Measurements from ENCODE around the gene SOAT2. TPM values are rescaled to one million over a fixed set of nuclear protein-coding genes. Genes with fewer than 3 reads are reported as not detected.
A peak's percentile ranks its signal among the peaks of the same experiment; 100 is the strongest.

SOAT2 gene
- total RNA-seq, 1 donor from 2014 or later = not detected

DNA sequence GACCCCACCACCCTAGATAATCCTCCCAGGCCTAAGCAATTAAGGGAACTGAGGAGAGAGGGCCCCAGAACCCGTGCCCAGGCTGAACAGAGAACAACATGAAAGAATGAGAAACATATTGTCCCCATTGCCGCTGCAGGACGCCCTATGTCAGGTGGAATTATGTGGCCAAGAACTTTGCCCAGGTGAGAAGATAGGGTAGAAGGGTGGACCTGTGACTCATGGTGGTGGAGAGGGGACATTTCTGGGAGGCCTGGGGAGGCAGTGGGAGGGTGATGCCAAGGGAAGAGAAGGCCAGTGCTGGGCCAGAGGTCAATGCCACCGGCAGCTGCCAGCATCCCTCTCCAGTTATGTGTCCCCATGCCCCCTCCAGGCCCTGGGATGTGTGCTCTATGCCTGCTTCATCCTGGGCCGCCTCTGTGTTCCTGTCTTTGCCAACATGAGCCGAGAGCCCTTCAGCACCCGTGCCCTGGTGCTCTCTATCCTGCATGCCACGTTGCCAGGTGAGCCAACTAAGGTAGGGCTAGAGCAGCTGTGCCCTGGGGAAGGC lies 15.5 kb downstream of the SOAT2 start:
- Mint-ChIP-seq H3K27me3 (ENCODE audit: unreplicated experiment) (peaks cover 9% of the 10 kb centered on the region), H3K9me3 (ENCODE audit: unreplicated experiment) (no peaks in the 10 kb centered on the region), H3K4me3 (ENCODE audit: unreplicated experiment) (no peak overlapping the region), H3K4me1 (ENCODE audit: unreplicated experiment) (no peaks in the 10 kb centered on the region), H3K27ac (ENCODE audit: unreplicated experiment) (no peak overlapping the region), H3K36me3 (ENCODE audit: low read depth, unreplicated experiment) (no peaks in the 10 kb centered on the region)
- no peak for DNase-seq (ENCODE audit: low spot score)
- no peak for TF ChIP-seq CTCF (IDR thresholded peaks at IDR 0.05; ENCODE audit: unreplicated experiment)

DNA sequence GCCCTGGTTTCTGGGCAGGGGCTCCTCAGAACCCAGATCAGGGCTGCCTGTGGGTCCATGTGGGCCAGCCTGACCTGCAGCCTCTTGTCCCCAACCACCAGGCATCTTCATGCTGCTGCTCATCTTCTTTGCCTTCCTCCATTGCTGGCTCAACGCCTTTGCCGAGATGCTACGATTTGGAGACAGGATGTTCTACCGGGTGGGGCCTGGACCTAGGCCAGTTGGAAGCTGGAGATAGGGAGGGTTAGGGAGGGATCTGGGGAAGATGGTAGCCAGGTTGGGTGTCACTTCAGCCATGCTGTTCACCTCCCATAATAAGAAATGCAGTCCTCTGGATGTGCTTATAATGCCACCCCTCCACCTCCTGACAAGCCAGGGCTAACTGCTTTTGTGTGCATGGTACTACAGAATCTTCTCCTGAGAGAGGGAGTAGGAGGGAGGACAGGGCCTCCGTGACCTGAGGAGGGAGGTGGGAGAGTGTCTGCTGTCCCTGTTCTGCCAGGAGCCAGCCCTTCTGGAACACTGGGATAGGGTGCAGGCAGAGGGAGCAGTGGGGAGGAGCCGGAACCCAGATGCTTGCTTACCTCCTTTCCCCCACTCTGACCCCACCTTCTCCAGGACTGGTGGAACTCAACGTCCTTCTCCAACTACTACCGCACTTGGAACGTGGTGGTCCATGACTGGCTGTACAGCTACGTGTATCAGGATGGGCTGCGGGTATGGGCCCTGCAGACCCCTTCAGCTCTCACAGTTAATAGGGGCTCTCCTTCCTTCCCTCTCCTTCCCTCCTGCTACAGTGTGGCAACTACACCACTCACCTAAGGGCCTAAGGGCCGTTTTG lies 17.6 kb downstream of the SOAT2 start:
- DNase-seq (ENCODE audit: low spot score) = no peak
- no peaks in the 10 kb centered on the region for H3K36me3 Mint-ChIP-seq (ENCODE audit: low read depth, unreplicated experiment)
- peak overlapping the region; percentile 3 for H3K27ac Mint-ChIP-seq (ENCODE audit: unreplicated experiment)
- no peaks in the 10 kb centered on the region for H3K4me1 Mint-ChIP-seq (ENCODE audit: unreplicated experiment)
- no peak overlapping the region for H3K4me3 Mint-ChIP-seq (ENCODE audit: unreplicated experiment)
- no peak for TF ChIP-seq CTCF (IDR thresholded peaks at IDR 0.05; ENCODE audit: unreplicated experiment)
- H3K27me3 Mint-ChIP-seq (ENCODE audit: unreplicated experiment) = peaks cover 11% of the 10 kb centered on the region
- H3K9me3 Mint-ChIP-seq (ENCODE audit: unreplicated experiment) = peaks cover 4% of the 10 kb centered on the region

- H3K9me3 Mint-ChIP-seq (ENCODE audit: unreplicated experiment) = peaks cover 4% of the 10 kb centered on the region
- no peak overlapping the region for H3K4me3 Mint-ChIP-seq (ENCODE audit: unreplicated experiment)
- H3K27me3 Mint-ChIP-seq (ENCODE audit: unreplicated experiment) = peaks cover 9% of the 10 kb centered on the region
- TF ChIP-seq CTCF (IDR thresholded peaks at IDR 0.05; ENCODE audit: unreplicated experiment) = no peak
- H3K27ac Mint-ChIP-seq (ENCODE audit: unreplicated experiment) = no peak overlapping the region
- DNase-seq (ENCODE audit: low spot score) = no peak
- peaks cover 4% of the 10 kb centered on the region for H3K4me1 Mint-ChIP-seq (ENCODE audit: unreplicated experiment)
- no peaks in the 10 kb centered on the region for H3K36me3 Mint-ChIP-seq (ENCODE audit: low read depth, unreplicated experiment)
These were observed 19.7 kb downstream of the SOAT2 start for GRCh38 chr12:53122961-53123468.

GRCh38 chr12:53123578-53124351 lies 20.5 kb downstream of the SOAT2 start:
- peaks cover 9% of the 10 kb centered on the region for H3K27me3 Mint-ChIP-seq (ENCODE audit: unreplicated experiment)
- peaks cover 6% of the 10 kb centered on the region for H3K4me1 Mint-ChIP-seq (ENCODE audit: unreplicated experiment)
- H3K9me3 Mint-ChIP-seq (ENCODE audit: unreplicated experiment) = peaks cover 4% of the 10 kb centered on the region
- no peak overlapping the region for H3K27ac Mint-ChIP-seq (ENCODE audit: unreplicated experiment)
- H3K36me3 Mint-ChIP-seq (ENCODE audit: low read depth, unreplicated experiment) = no peaks in the 10 kb centered on the region
- no peak for DNase-seq (ENCODE audit: low spot score)
- no peak for TF ChIP-seq CTCF (IDR thresholded peaks at IDR 0.05; ENCODE audit: unreplicated experiment)
- H3K4me3 Mint-ChIP-seq (ENCODE audit: unreplicated experiment) = no peak overlapping the region

Measured in endothelial cell (in vitro differentiated cells).